Measurements from ENCODE around the gene TRIM41. TPM values are rescaled to one million over a fixed set of nuclear protein-coding genes. Genes with fewer than 3 reads are reported as not detected.
A peak's percentile ranks its signal among the peaks of the same experiment; 100 is the strongest.

The TRIM41 gene
- total RNA-seq, 1 experiment from 2014 or later = 26.8 TPM

- peaks cover 6% of the 10 kb centered on the region for H3F3A ChIP-seq (ENCODE audit: low read length, unreplicated experiment)
- no peaks in the 10 kb centered on the region for H3K27me3 ChIP-seq (ENCODE audit: low read length)
- no peaks in the 10 kb centered on the region for H3K9me2 ChIP-seq (replicated peaks; ENCODE audit: low read length)
- intact Hi-C loops (cut with micrococcal nuclease) = loop anchor here (1.0 kb wide), 1 partner anchor 10 kb away; no protein-coding TSS in a partner anchor
- ChIA-PET POLR2A (ENCODE audit: unreplicated experiment) (interaction anchor here (0.5 to 1.1 kb wide), 6 partner anchors 12 to 419 kb away, joined by 3 read pairs; partner anchors contain the start of genes RACK1 and TRIM7), CTCF (interaction anchor here (0.6 to 1.0 kb wide), 2 partner anchors 31 to 391 kb away, joined by 3 to 4 read pairs; partner anchors contain the start of gene TRIM41)
- peak overlapping the region; percentile 89 for H3K4me3 ChIP-seq (ENCODE audit: low read length)
- no peaks in the 10 kb centered on the region for H3K9me3 ChIP-seq (ENCODE audit: low read length)
- no peaks in the 10 kb centered on the region for H4K20me1 ChIP-seq (ENCODE audit: low read length)
- BruUV-seq (replicated peaks) = TSS peak; percentile 66
- peak overlapping the region; percentile 87 for H2AFZ ChIP-seq (ENCODE audit: low read length)
- DNase-seq (peak; percentile 62), ATAC-seq (peak; percentile 4; the same call in 1 of the 2 replicates)
- H3K79me2 ChIP-seq (ENCODE audit: low read length) = no peaks in the 10 kb centered on the region
- H3K36me3 ChIP-seq (ENCODE audit: low read depth, low read length) = no peaks in the 10 kb centered on the region
- peak overlapping the region; percentile 64 for H3K27ac ChIP-seq (ENCODE audit: low read length)
- peak overlapping the region; percentile 91 for H3K9ac ChIP-seq (ENCODE audit: low read length)
- H3K4me2 ChIP-seq (ENCODE audit: low read length) = peak overlapping the region; percentile 96
- TF ChIP-seq CTCF (conservative IDR thresholded peaks at IDR 0.05; ENCODE audit: low read depth, low read length) (no peak), EZH2 (IDR thresholded peaks at IDR 0.05; ENCODE audit: low read length, unreplicated experiment) (no peak), EZH2phosphoT487 (IDR thresholded peaks at IDR 0.05; ENCODE audit: borderline replicate concordance, low read length) (no peak)
- H3K4me1 ChIP-seq (ENCODE audit: insufficient read depth, low read length) = peaks cover 13% of the 10 kb centered on the region
These were observed 30.6 kb upstream of the TRIM41 start for GRCh38 chr5:181192337-181193046.

GRCh38 chr5:181193656-181194055 is 29.4 kb upstream of the TRIM41 start:
- H2AFZ ChIP-seq (ENCODE audit: low read length) = no peak overlapping the region
- ATAC-seq = no peak
- H3K36me3 ChIP-seq (ENCODE audit: low read depth, low read length) = no peaks in the 10 kb centered on the region
- no peaks in the 10 kb centered on the region for H4K20me1 ChIP-seq (ENCODE audit: low read length)
- H3K27me3 ChIP-seq (ENCODE audit: low read length) = no peaks in the 10 kb centered on the region
- BruUV-seq (replicated peaks) = no TSS peak
- no peak for DNase-seq
- POLR2A ChIA-PET (ENCODE audit: unreplicated experiment) = interaction anchor here (0.7 kb wide), 1 partner anchor 14 kb away, joined by 6 read pairs; no protein-coding TSS in a partner anchor
- no peak overlapping the region for H3K27ac ChIP-seq (ENCODE audit: low read length)
- peaks cover 13% of the 10 kb centered on the region for H3K4me1 ChIP-seq (ENCODE audit: insufficient read depth, low read length)
- H3K9me3 ChIP-seq (ENCODE audit: low read length) = no peaks in the 10 kb centered on the region
- CTCF ChIA-PET = no interaction called here
- TF ChIP-seq EZH2phosphoT487 (IDR thresholded peaks at IDR 0.05; ENCODE audit: borderline replicate concordance, low read length) = no peak
- no peak for TF ChIP-seq CTCF (conservative IDR thresholded peaks at IDR 0.05; ENCODE audit: low read depth, low read length)
- no peak for TF ChIP-seq EZH2 (IDR thresholded peaks at IDR 0.05; ENCODE audit: low read length, unreplicated experiment)
- intact Hi-C loops (cut with micrococcal nuclease) = no loop called here
- H3K4me2 ChIP-seq (ENCODE audit: low read length) = no peak overlapping the region
- H3K79me2 ChIP-seq (ENCODE audit: low read length) = no peaks in the 10 kb centered on the region
- no peak overlapping the region for H3K4me3 ChIP-seq (ENCODE audit: low read length)
- H3F3A ChIP-seq (ENCODE audit: low read length, unreplicated experiment) = peaks cover 6% of the 10 kb centered on the region
- no peaks in the 10 kb centered on the region for H3K9me2 ChIP-seq (replicated peaks; ENCODE audit: low read length)
- no peak overlapping the region for H3K9ac ChIP-seq (ENCODE audit: low read length)

Measured in PC-3 (cell line).